CD4-positive, alpha-beta T cell (primary cell): Measurements from ENCODE around the gene FN3K. TPM values are rescaled to one million over a fixed set of nuclear protein-coding genes. Genes with fewer than 3 reads are reported as not detected.

ENCODE experiments used
- ATAC-seq: fragments of 200-7000 bp; cut with Tn5 transposase; one replicate; pipeline ENCODE4 v1.10.0; 2022; ENCODE audit warnings: mild to moderate bottlenecking; ENCODE audit not compliant: poor library complexity
- CTCF ChIA-PET: fragments of 350-600 bp; sonication (Branson Sonifier 250); formaldehyde crosslinking; loops from one replicate; lab custom pipeline; 2021; ENCODE audit warnings: antibody characterized with exemption, inconsistent platforms; lab: Charles Lee
- POLR2A ChIA-PET: fragments of 350-600 bp; sonication (Branson Sonifier 250); formaldehyde crosslinking; loops from one replicate; lab custom pipeline; 2021; ENCODE audit warnings: antibody characterized with exemption, inconsistent platforms; lab: Charles Lee
- DNase-seq, 14 experiments: peaks; one replicate each; pipeline ENCODE4 v3.0.0-alpha.2; 2013 to 2020; ENCODE audit warnings: mixed read lengths in 2 of 14
- H3K27ac ChIP-seq, 2 donors: one replicate each; pipeline versions ENCODE4 v1.5.1 to v1.7.0; 2013; ENCODE audit warnings: low read length in 2 of 2, low read depth in 1 of 2, mild to moderate bottlenecking in 1 of 2
- H3K27me3 ChIP-seq, 2 experiments: 1 replicate in 1 of 2; 2 replicates in 1 of 2; pipeline versions ENCODE4 v1.6.1 to v1.7.0; 2013; ENCODE audit warnings: low read length in 2 of 2, control low read depth in 1 of 2, mild to moderate bottlenecking in 1 of 2, moderate library complexity in 1 of 2; ENCODE audit not compliant: insufficient read depth in 2 of 2, control insufficient read depth in 1 of 2
- H3K36me3 ChIP-seq: one replicate; pipeline ENCODE4 v1.6.1; 2013; ENCODE audit warnings: low read length, control low read depth; ENCODE audit not compliant: insufficient read depth
- H3K4me1 ChIP-seq: one replicate; pipeline ENCODE4 v1.6.1; 2013; ENCODE audit warnings: low read length, control low read depth; ENCODE audit not compliant: insufficient read depth
- H3K4me3 ChIP-seq: one replicate; pipeline ENCODE4 v1.5.1; 2013; ENCODE audit warnings: mild to moderate bottlenecking, low read length, moderate library complexity
- H3K9me3 ChIP-seq, 2 experiments: 1 replicate in 1 of 2; 2 replicates in 1 of 2; pipeline versions ENCODE4 v1.6.1 to v1.7.0; 2013; ENCODE audit warnings: low read length in 2 of 2, mild to moderate bottlenecking in 2 of 2, control low read depth in 1 of 2, moderate library complexity in 1 of 2; ENCODE audit not compliant: control insufficient read depth in 1 of 2, insufficient read depth in 1 of 2
- H3K27ac Mint-ChIP-seq: one replicate; pipeline ENCODE4 v1.8.0; 2020; ENCODE audit warnings: mixed read lengths
- H3K27me3 Mint-ChIP-seq: one replicate; pipeline ENCODE4 v1.8.0; 2021; ENCODE audit warnings: mixed read lengths
- H3K36me3 Mint-ChIP-seq: one replicate; pipeline ENCODE4 v1.8.0; 2021; ENCODE audit warnings: low read depth, mixed read lengths
- H3K4me1 Mint-ChIP-seq: one replicate; pipeline ENCODE4 v1.8.0; 2021; ENCODE audit warnings: low read depth, mixed read lengths
- H3K4me3 Mint-ChIP-seq: one replicate; pipeline ENCODE4 v1.8.0; 2020; ENCODE audit warnings: mild to moderate bottlenecking, mixed read lengths
- H3K9me3 Mint-ChIP-seq: one replicate; pipeline ENCODE4 v1.8.0; 2020; ENCODE audit warnings: mixed read lengths
- CTCF ChIP-seq: fragments of 200-600 bp; IDR thresholded peaks from one replicate; pipeline ENCODE4 v1.8.0; 2022; ENCODE audit warnings: antibody characterized with exemption, mild to moderate bottlenecking
- intact Hi-C, 2 experiments: fragments of 100-400 bp; cut with DNase I in 1 of 2; cut with micrococcal nuclease in 1 of 2; formaldehyde crosslinking; loops; one replicate each; pipeline versions ENCODE4 v1.15.1 to v1.9.0; 2023 to 2025; cut with DNase I, micrococcal nuclease
- total RNA-seq, 174 experiments: library from RNA in 2 of 174; stranded (reverse) in 2 of 174; gene quantifications; one replicate each; pipeline ENCODE4 v1.2.3 and lab custom pipeline; 2021 to 2026

The FN3K gene
- total RNA-seq, 2 experiments from 2014 or later, result 4.2 to 4.9 TPM

- Mint-ChIP-seq H3K9me3 (no peaks in the 10 kb centered on the region), H3K4me1 (peaks cover 17% of the 10 kb centered on the region), H3K27ac (no peak overlapping the region), H3K36me3 (peaks cover 11% of the 10 kb centered on the region), H3K4me3 (no peak overlapping the region), H3K27me3 (no peaks in the 10 kb centered on the region)
- Histone ChIP-seq H3K27me3 (no peaks in the 10 kb centered on the region), H3K9me3 (no peaks in the 10 kb centered on the region), H3K27ac (no peak overlapping the region), H3K4me3 (no peak overlapping the region), H3K4me1 (peaks cover 13% of the 10 kb centered on the region), H3K36me3 (peaks cover 15% of the 10 kb centered on the region)
- ATAC-seq (no peak), DNase-seq (no peak)
- intact Hi-C loops, result loop anchor here in 1 of 2 experiments (10.0 kb wide), 2 partner anchors 208 to 258 kb away; no protein-coding TSS in a partner anchor
- no peak for TF ChIP-seq CTCF
- ChIA-PET CTCF (no interaction called here), POLR2A (no interaction called here)
Observed at GRCh38 chr17:82786427-82786826, 51.0 kb downstream of the FN3K start.

DNA sequence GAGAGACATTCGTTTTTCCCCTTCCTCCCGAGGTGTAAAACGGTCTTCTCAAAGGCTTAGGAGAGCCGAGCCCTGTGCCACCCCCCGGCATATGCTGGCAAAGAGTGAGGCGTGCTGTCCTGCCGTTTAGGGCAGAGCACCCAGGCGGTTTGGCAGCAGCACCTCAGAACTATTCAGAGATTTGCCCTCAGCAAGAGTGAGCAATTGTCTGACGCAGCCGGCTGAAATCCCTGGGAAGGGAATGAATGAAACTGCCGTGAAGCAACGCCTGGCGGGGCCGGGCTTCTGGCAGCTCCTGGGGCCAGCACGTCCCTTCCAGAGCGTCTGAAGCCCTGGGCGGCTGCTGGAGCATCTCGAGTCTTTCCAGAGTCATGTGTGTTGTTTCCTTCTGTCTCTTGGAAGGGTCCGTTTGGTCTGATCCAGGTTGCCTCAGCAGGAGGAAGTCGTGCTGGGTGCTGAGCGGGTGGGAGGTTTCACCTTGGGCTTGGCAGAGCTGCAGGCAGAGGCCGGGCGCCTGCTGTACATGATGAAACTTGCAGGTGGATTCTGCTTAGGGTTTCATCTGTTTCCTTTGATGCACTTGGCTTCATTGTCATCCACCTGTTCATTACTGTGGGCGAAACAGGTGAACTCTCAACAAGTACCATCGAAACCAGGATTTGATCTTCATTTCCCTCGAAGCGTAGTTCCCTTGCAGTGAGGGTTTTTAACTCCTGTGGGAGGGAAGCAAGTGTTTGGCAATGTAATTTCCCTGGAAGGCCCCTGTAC is 51.9 kb downstream of the FN3K start:
- intact Hi-C loops, result loop anchor here in 1 of 2 experiments (10.0 kb wide), 2 partner anchors 208 to 258 kb away; no protein-coding TSS in a partner anchor
- TF ChIP-seq CTCF, result no peak
- POLR2A ChIA-PET, result no interaction called here

DNA sequence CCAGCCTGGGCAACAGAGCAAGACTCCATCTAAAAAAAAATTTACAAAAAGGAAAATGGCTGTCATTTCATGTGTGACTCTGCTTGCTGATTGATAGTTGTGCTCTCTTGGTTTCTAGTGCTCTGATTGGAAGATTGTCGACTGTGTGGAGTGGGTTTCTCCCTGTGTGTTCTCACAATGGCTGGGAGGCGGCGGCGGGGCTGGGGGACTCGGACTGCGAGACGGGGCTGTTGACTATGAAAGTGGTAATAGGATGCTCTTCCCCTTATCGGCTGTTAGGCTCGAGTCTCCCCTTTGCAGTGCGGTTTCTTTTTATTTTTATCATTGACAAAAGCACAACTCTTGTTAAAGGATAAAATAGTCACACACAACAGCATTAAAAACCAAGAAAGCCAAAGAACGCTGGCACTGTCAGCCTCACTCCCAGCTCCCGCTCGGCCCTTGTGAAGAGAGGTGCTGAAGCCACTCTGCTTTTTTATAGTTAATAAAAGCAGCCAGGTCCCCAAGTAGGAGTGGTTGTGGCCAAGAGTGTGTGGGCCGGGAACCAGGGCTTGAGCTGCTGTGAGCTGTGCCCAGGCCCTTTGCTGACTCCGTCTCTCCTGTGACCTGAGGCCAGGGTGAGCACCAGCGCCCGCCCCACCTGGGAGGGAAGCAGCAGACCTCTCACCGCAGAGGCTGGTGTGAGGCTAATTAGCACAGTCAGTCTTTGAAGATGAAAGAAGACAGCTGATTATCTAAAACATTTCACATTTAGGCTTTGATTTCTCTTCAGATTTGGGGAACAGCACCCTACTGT is 53.0 kb downstream of the FN3K start:
- TF ChIP-seq CTCF, result no peak
- ATAC-seq (no peak), DNase-seq (no peak)
- H3K27me3 Mint-ChIP-seq, result no peaks in the 10 kb centered on the region
- CTCF ChIA-PET, result no interaction called here
- peaks cover 8% of the 10 kb centered on the region for H3K36me3 Mint-ChIP-seq
- H3K4me3 Mint-ChIP-seq, result no peak overlapping the region
- H3K27me3 ChIP-seq, result no peaks in the 10 kb centered on the region
- intact Hi-C loops, result loop anchor here in 1 of 2 experiments (10.0 kb wide), 2 partner anchors 206 to 256 kb away; no protein-coding TSS in a partner anchor
- no peak overlapping the region for H3K4me3 ChIP-seq
- no peaks in the 10 kb centered on the region for H3K4me1 ChIP-seq
- no peak overlapping the region for H3K27ac ChIP-seq
- H3K9me3 Mint-ChIP-seq, result no peaks in the 10 kb centered on the region
- POLR2A ChIA-PET, result no interaction called here
- H3K36me3 ChIP-seq, result peaks cover 9% of the 10 kb centered on the region
- no peak overlapping the region for H3K27ac Mint-ChIP-seq
- H3K9me3 ChIP-seq, result no peaks in the 10 kb centered on the region
- peaks cover 5% of the 10 kb centered on the region for H3K4me1 Mint-ChIP-seq

More for the DNA sequence above, 51.9 kb downstream of the FN3K start:
- Mint-ChIP-seq H3K27me3 (no peaks in the 10 kb centered on the region), H3K4me3 (no peak overlapping the region), H3K36me3 (peaks cover 5% of the 10 kb centered on the region), H3K27ac (no peak overlapping the region), H3K4me1 (peaks cover 11% of the 10 kb centered on the region), H3K9me3 (no peaks in the 10 kb centered on the region)
- no peak for DNase-seq
- Histone ChIP-seq H3K4me3 (no peak overlapping the region), H3K9me3 (no peaks in the 10 kb centered on the region), H3K27me3 (no peaks in the 10 kb centered on the region), H3K27ac (no peak overlapping the region), H3K36me3 (peaks cover 15% of the 10 kb centered on the region), H3K4me1 (peaks cover 5% of the 10 kb centered on the region)
- CTCF ChIA-PET, result no interaction called here
- ATAC-seq, result no peak
